Embryonic facial prominence (tissue), 1 donor: ENCODE data around the gene NLN.
"Not testable (repeated sequence)": the region's sequence is repeated elsewhere in the genome, so short reads cannot be mapped to it uniquely, and the experiment has no call there.

Source experiments
- DNase-seq: peaks from one replicate; pipeline ENCODE4 v3.0.0-alpha.2; 2016; ENCODE audit errors: extremely low spot score

The NLN gene

GRCh38 chr5:65732046-65732445 is 10.0 kb downstream of the NLN start:
- not testable (repeated sequence) for DNase-seq

- DNase-seq, result not testable (repeated sequence)
Observed at GRCh38 chr5:65734196-65734775, 12.3 kb downstream of the NLN start.

GRCh38 chr5:65734921-65735320 is 12.9 kb downstream of the NLN start:
- DNase-seq, result no peak

- DNase-seq, result no peak
Observed at GRCh38 chr5:65736011-65736410, 14.0 kb downstream of the NLN start.

GRCh38 chr5:65737842-65738241 is 15.8 kb downstream of the NLN start:
- DNase-seq, result no peak

GRCh38 chr5:65738305-65738704 is 16.3 kb downstream of the NLN start:
- DNase-seq, result no peak

GRCh38 chr5:65739162-65739561 is 17.2 kb downstream of the NLN start:
- DNase-seq, result no peak

GRCh38 chr5:65742565-65743231 is 20.7 kb downstream of the NLN start:
- DNase-seq, result peak; percentile 53

GRCh38 chr5:65749221-65749844 is 27.3 kb downstream of the NLN start:
- DNase-seq, result no peak

- no peak for DNase-seq
Observed at GRCh38 chr5:65749956-65750355, 28.0 kb downstream of the NLN start.

- DNase-seq, result no peak
Observed at GRCh38 chr5:65750938-65751337, 28.9 kb downstream of the NLN start.

- no peak for DNase-seq
Observed at GRCh38 chr5:65753189-65753588, 31.2 kb downstream of the NLN start.

- no peak for DNase-seq
Observed at GRCh38 chr5:65758546-65759144, 36.6 kb downstream of the NLN start.

GRCh38 chr5:65760504-65761275 is 38.7 kb downstream of the NLN start:
- DNase-seq, result no peak

- no peak for DNase-seq
Observed at GRCh38 chr5:65762234-65762633, 40.2 kb downstream of the NLN start.

GRCh38 chr5:65765582-65765981 is 43.6 kb downstream of the NLN start:
- no peak for DNase-seq

GRCh38 chr5:65766175-65766574 is 44.2 kb downstream of the NLN start:
- DNase-seq, result no peak

GRCh38 chr5:65766781-65767180 is 44.8 kb downstream of the NLN start:
- no peak for DNase-seq

- DNase-seq, result no peak
Observed at GRCh38 chr5:65767565-65767964, 45.6 kb downstream of the NLN start.

GRCh38 chr5:65768723-65769346 is 46.8 kb downstream of the NLN start:
- DNase-seq, result no peak

GRCh38 chr5:65769539-65769938 is 47.5 kb downstream of the NLN start:
- DNase-seq, result no peak

GRCh38 chr5:65771266-65771665 is 49.3 kb downstream of the NLN start:
- DNase-seq, result no peak
